Activated CD4-positive, alpha-beta T cell treated with anti-CD3 and anti-CD28 coated beads, Interleukin-10, Interleukin-2, amounts not matched to agents 100 ng/mL and 50 ng/mL, durations not matched to agents 16 hours and 8 hours (primary cell): ENCODE measurements around the gene GIGYF2.
"Not testable (repeated sequence)": the region's sequence is repeated elsewhere in the genome, so short reads cannot be mapped to it uniquely, and the experiment has no call there.

ENCODE experiments used
- DNase-seq: peaks from one replicate; pipeline ENCODE4 v3.0.0-alpha.2; 2020

The GIGYF2 gene

DNA sequence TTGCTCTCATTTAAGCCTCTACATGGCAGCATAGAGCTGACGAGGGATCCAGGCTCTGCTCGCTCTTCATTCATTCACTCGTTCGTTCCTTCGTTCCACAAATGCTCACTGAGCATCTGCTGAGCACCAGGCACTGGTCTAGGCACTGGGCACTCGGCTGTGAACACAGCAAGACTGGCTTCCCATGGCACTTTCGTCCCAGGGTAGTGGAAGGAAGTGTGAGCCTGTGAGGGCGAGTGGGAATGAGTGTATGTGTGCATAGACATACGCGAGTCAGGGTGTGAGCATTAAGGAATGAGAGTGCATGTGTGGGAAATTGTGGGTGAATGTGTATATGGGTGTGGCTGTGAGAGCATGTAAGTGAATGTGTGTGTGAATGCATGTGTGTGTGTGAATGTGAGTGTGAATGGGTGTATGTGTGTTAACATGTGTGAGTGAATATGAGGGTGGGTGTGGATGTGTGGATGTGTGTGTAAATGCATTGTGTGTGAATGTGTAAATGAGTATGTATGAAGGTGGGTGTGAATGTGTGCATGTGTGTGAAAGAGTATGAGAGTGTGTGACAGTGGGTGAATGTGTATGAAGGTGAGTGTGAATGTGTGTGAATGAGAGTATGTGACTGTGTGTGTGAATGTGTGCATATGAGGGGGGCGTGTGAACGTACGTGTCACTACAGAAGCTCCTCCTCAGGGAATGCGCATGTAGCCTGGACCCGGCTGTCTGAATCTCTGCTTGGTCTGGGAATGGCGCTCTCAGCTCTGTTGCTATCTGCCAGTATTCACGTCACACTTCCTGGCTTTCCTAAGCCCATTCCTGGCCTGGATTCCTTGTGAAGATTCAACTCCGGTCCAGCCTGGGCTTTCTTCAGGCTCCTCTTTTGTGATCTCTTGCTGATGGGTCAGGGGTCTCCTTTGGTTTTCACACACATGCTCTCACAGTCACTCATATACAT, 201.7 kb downstream of the GIGYF2 start:
- DNase-seq: no peak

- no peak for DNase-seq
These were observed 203.9 kb downstream of the GIGYF2 start for GRCh38 chr2:232900811-232901735.

DNA sequence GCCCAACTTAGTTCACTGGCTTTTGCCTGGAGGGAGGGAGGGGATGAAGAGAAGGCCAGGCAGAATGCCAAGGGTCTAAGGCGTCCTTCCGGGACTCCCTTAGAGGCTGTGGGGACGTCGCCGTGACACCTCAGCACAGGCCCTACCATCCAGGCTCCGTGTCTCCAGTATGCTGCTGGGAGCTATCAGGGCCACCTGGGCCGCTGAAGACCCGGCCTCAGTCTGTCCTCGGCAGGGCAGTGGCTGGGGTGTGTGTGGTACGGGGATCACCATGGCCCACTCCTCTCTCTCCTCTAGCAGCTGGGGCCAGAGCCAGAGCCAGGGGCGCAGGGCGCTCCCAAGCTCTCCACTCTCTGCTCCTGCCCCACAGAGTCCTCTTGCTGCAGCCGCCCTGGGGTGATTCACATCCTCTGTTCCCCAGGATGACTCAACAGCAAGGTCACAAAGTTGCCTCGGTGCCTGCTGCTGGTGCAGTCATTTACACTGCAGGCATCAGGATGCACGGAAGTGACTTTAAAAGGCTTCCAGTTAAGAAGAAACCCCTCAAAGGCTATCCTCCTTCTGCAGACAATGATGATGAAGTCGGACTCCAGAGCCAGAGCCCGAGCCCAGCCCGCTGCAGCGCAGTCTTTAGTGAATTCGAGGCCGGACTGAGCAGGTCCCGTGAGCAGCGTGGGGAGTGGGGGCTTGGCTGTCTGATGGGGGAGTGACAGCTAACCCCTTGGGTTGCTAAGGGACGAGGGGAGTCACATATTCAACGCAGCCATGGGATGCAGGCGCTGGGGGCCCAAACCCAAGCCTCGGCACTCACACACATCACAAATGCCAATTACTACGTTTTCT, 204.8 kb downstream of the GIGYF2 start:
- peak; percentile 72 for DNase-seq

GRCh38 chr2:232903989-232904388, 206.9 kb downstream of the GIGYF2 start:
- no peak for DNase-seq

GRCh38 chr2:232906867-232907717, 210.0 kb downstream of the GIGYF2 start:
- not testable (repeated sequence) for DNase-seq

DNA sequence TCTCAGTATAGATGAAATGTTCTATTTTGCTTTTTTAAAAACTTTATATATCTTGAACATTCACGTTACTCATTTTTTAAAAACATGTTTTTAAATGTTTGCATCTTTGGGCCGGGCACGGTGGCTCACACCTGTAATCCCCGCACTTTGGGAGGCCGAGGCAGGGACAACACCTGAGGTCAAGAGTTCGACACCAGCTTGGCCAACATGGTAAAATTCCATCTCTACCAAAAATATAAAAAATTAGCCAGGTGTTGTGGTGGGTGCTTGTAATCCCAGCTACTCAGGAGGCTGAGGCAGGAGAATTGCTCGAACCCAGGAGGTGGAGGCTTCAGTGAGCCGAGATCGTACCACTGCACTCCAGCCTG, 210.6 kb downstream of the GIGYF2 start:
- not testable (repeated sequence) for DNase-seq

GRCh38 chr2:232908695-232909094, 211.6 kb downstream of the GIGYF2 start:
- DNase-seq: no peak
